ENCODE data around the gene NFS1. TPM values are rescaled to one million over a fixed set of nuclear protein-coding genes. Genes with fewer than 3 reads are reported as not detected.

NFS1 gene
- total RNA-seq, 3 donors from 2014 or later: 31.7 to 39.7 (median 36.1) TPM

- H3K9me3 ChIP-seq: no peaks in the 10 kb centered on the region
- peaks cover 3 to 22% of the 10 kb centered on the region in 2 donors for H3K4me1 ChIP-seq
- TF ChIP-seq, protein P1, sequence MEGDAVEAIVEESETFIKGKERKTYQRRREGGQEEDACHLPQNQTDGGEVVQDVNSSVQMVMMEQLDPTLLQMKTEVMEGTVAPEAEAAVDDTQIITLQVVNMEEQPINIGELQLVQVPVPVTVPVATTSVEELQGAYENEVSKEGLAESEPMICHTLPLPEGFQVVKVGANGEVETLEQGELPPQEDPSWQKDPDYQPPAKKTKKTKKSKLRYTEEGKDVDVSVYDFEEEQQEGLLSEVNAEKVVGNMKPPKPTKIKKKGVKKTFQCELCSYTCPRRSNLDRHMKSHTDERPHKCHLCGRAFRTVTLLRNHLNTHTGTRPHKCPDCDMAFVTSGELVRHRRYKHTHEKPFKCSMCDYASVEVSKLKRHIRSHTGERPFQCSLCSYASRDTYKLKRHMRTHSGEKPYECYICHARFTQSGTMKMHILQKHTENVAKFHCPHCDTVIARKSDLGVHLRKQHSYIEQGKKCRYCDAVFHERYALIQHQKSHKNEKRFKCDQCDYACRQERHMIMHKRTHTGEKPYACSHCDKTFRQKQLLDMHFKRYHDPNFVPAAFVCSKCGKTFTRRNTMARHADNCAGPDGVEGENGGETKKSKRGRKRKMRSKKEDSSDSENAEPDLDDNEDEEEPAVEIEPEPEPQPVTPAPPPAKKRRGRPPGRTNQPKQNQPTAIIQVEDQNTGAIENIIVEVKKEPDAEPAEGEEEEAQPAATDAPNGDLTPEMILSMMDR (IDR thresholded peaks at IDR 0.05): no peak
- no peak for TF ChIP-seq POLR2A (IDR thresholded peaks at IDR 0.05)
- no peak for TF ChIP-seq POLR2AphosphoS5 (IDR thresholded peaks at IDR 0.05)
- DNase-seq (ENCODE audit: low spot score in 2 of 2): no peak
- H3K36me3 ChIP-seq: no peaks in the 10 kb centered on the region
- intact Hi-C loops (cut with DNase I; ENCODE audit: low total_unique reads): no loop called here
- H3K27ac ChIP-seq: peak overlapping the region; percentile 45 to 68
- no peaks in the 10 kb centered on the region for H3K27me3 ChIP-seq
- peak overlapping the region in 1 of 3 donors; percentile 93 for H3K4me3 ChIP-seq
Measured at GRCh38 chr20:35660122-35660937, 38.8 kb downstream of the NFS1 start.

DNA sequence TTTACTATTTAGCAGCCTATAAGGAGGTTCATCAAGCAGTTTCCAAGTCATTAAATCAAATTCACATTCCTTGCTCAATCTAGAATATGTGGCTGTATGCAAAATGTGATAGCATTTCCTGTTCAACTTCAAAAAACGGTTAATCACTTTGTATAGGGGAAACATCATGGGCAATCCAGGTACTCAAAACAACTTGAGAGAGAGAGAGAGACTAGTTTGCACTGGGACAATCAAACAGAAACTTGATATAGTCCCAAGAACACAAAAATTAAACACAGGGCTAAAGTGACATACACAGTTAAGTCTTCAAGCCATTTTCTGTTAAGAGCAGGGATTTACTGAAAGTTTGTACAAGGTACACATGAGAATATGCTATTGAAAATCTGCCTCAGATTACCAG is 41.9 kb downstream of the NFS1 start:
- no peak for DNase-seq (ENCODE audit: low spot score in 2 of 2)
- Histone ChIP-seq H3K4me1 (peaks cover 3 to 18% of the 10 kb centered on the region in 2 donors), H3K27me3 (no peaks in the 10 kb centered on the region), H3K4me3 (no peak overlapping the region), H3K36me3 (no peaks in the 10 kb centered on the region), H3K9me3 (no peaks in the 10 kb centered on the region), H3K27ac (no peak overlapping the region)
- TF ChIP-seq POLR2AphosphoS5 (IDR thresholded peaks at IDR 0.05): no peak
- TF ChIP-seq POLR2A (IDR thresholded peaks at IDR 0.05): no peak
- TF ChIP-seq, protein P1 (IDR thresholded peaks at IDR 0.05): no peak
- intact Hi-C loops (cut with DNase I; ENCODE audit: low total_unique reads): no loop called here

DNA sequence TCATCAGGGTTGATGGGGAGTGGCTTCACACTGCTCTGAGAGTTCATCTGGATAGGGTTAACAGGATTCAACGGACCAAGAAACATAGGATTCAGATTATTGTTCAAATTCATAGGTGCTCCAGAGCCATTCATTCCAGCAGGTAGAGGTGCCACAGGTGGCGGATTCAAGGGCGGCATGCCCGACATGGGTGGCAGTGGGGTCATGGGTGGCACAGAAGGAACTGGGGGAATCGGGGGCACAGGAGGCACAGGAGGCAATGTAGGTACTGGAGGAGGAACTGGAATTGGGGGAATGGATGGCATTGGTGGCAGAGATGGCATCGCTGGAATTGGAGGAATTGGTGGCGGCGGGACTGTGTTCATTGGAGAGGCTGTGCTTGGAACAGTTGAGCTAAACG is 44.7 kb downstream of the NFS1 start:
- TF ChIP-seq POLR2A (IDR thresholded peaks at IDR 0.05) (no peak), POLR2AphosphoS5 (IDR thresholded peaks at IDR 0.05) (no peak)
- TF ChIP-seq, protein P1 (IDR thresholded peaks at IDR 0.05): no peak
- Histone ChIP-seq H3K36me3 (no peaks in the 10 kb centered on the region), H3K9me3 (no peaks in the 10 kb centered on the region), H3K4me3 (no peak overlapping the region), H3K27ac (no peak overlapping the region), H3K4me1 (peaks cover 0 to 8% of the 10 kb centered on the region in 2 donors), H3K27me3 (no peaks in the 10 kb centered on the region)
- intact Hi-C loops (cut with DNase I; ENCODE audit: low total_unique reads): no loop called here
- no peak for DNase-seq (ENCODE audit: low spot score in 2 of 2)

- no peak for DNase-seq (ENCODE audit: low spot score in 2 of 2)
- intact Hi-C loops (cut with DNase I; ENCODE audit: low total_unique reads): no loop called here
- Histone ChIP-seq H3K27ac (no peak overlapping the region), H3K36me3 (no peaks in the 10 kb centered on the region), H3K27me3 (no peaks in the 10 kb centered on the region), H3K4me1 (peaks cover 0 to 8% of the 10 kb centered on the region in 2 donors), H3K4me3 (no peak overlapping the region), H3K9me3 (no peaks in the 10 kb centered on the region)
- TF ChIP-seq POLR2A (IDR thresholded peaks at IDR 0.05) (no peak), POLR2AphosphoS5 (IDR thresholded peaks at IDR 0.05) (no peak)
- TF ChIP-seq, protein P1 (IDR thresholded peaks at IDR 0.05): no peak
Measured at GRCh38 chr20:35653893-35654292, 45.3 kb downstream of the NFS1 start.

- TF ChIP-seq POLR2AphosphoS5 (IDR thresholded peaks at IDR 0.05) (no peak), POLR2A (IDR thresholded peaks at IDR 0.05) (no peak)
- TF ChIP-seq, protein P1 (IDR thresholded peaks at IDR 0.05): no peak
- Histone ChIP-seq H3K4me1 (peaks cover 0 to 8% of the 10 kb centered on the region in 2 donors), H3K27ac (no peak overlapping the region), H3K27me3 (no peaks in the 10 kb centered on the region), H3K4me3 (no peak overlapping the region), H3K9me3 (no peaks in the 10 kb centered on the region), H3K36me3 (no peaks in the 10 kb centered on the region)
- no peak for DNase-seq (ENCODE audit: low spot score in 2 of 2)
- intact Hi-C loops (cut with DNase I; ENCODE audit: low total_unique reads): no loop called here
Measured at GRCh38 chr20:35653430-35653734, 45.8 kb downstream of the NFS1 start.
